Ovary (tissue), 3 donors: Measurements from ENCODE around the gene NABP1.

Experiments used
- EP300 ChIP-seq: sonication (generic); formaldehyde crosslinking; IDR thresholded peaks from one replicate; pipeline ENCODE4 v1.6.1; 2017; ENCODE audit warnings: antibody characterized with exemption
- TF ChIP-seq, protein P1 (sequence below), 3 donors: fragments of 450-650 bp in 2 of 3; fragments of 200-600 bp in 1 of 3; IDR thresholded peaks; one replicate each; pipeline versions ENCODE4 v1.5.1 to v1.8.0; 2016 to 2022; ENCODE audit warnings: antibody characterized with exemption in 3 of 3, mild to moderate bottlenecking in 1 of 3
- donor health status: DM: no; HTN: no; CAD: no.

DNA sequence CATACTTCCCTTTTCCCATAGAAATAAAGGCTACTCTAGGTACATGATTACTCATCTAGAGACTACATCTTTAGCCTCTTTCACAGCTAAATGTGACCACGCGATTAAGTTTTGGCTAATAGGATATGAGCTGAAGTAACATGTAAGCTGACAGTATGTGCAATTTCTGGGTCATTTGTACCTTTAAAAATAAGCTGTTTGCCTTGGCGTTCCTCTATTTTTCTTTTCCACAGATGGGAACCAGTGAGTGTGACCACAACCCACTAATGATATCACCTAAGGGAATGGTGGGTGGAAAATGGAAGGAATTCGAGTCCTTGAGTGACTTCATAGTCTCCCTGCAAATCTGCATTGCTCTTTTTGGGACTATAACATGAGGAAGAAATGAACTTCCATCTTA is 11.7 kb upstream of the NABP1 start:
- TF ChIP-seq, protein P1, sequence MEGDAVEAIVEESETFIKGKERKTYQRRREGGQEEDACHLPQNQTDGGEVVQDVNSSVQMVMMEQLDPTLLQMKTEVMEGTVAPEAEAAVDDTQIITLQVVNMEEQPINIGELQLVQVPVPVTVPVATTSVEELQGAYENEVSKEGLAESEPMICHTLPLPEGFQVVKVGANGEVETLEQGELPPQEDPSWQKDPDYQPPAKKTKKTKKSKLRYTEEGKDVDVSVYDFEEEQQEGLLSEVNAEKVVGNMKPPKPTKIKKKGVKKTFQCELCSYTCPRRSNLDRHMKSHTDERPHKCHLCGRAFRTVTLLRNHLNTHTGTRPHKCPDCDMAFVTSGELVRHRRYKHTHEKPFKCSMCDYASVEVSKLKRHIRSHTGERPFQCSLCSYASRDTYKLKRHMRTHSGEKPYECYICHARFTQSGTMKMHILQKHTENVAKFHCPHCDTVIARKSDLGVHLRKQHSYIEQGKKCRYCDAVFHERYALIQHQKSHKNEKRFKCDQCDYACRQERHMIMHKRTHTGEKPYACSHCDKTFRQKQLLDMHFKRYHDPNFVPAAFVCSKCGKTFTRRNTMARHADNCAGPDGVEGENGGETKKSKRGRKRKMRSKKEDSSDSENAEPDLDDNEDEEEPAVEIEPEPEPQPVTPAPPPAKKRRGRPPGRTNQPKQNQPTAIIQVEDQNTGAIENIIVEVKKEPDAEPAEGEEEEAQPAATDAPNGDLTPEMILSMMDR (IDR thresholded peaks at IDR 0.05): no peak
- TF ChIP-seq EP300: no peak
